ENCODE results near the gene SOX9.
"Not testable (repeated sequence)": the region's sequence is repeated elsewhere in the genome, so short reads cannot be mapped to it uniquely, and the experiment has no call there.

The SOX9 gene

GRCh38 chr17:72135546-72136325, 14.9 kb downstream of the SOX9 start:
- no peak overlapping the region for H3K4me3 ChIP-seq (ENCODE audit: low read depth, low read length)
- no peak for TF ChIP-seq CTCF (IDR thresholded peaks at IDR 0.05; ENCODE audit: low read depth, low read length)
- no peak for DNase-seq (ENCODE audit: low read depth, low spot score)
- in situ Hi-C loops (cut with HindIII; ENCODE audit: low sequenced_read_pairs): loop anchor here (25.0 kb wide), 1 partner anchor 402 kb away; no protein-coding TSS in a partner anchor

- no peak for TF ChIP-seq CTCF (IDR thresholded peaks at IDR 0.05; ENCODE audit: low read depth, low read length)
- in situ Hi-C loops (cut with HindIII; ENCODE audit: low sequenced_read_pairs): loop anchor here (25.0 kb wide), 1 partner anchor 401 kb away; no protein-coding TSS in a partner anchor
- DNase-seq (ENCODE audit: low read depth, low spot score): peak; percentile 83
These were observed 15.9 kb downstream of the SOX9 start for GRCh38 chr17:72136692-72137091.

GRCh38 chr17:72137161-72137560, 16.3 kb downstream of the SOX9 start:
- in situ Hi-C loops (cut with HindIII; ENCODE audit: low sequenced_read_pairs): loop anchor here (25.0 kb wide), 1 partner anchor 400 kb away; no protein-coding TSS in a partner anchor
- no peak overlapping the region for H3K4me3 ChIP-seq (ENCODE audit: low read depth, low read length)
- DNase-seq (ENCODE audit: low read depth, low spot score): no peak
- TF ChIP-seq CTCF (IDR thresholded peaks at IDR 0.05; ENCODE audit: low read depth, low read length): no peak

More at GRCh38 chr17:72136692-72137091, 15.9 kb downstream of the SOX9 start:
- H3K4me3 ChIP-seq (ENCODE audit: low read depth, low read length): no peak overlapping the region

- no peak for TF ChIP-seq CTCF (IDR thresholded peaks at IDR 0.05; ENCODE audit: low read depth, low read length)
- DNase-seq (ENCODE audit: low read depth, low spot score): peak; percentile 36
- in situ Hi-C loops (cut with HindIII; ENCODE audit: low sequenced_read_pairs): loop anchor here (25.0 kb wide), 1 partner anchor 398 kb away; no protein-coding TSS in a partner anchor
- no peak overlapping the region for H3K4me3 ChIP-seq (ENCODE audit: low read depth, low read length)
These were observed 18.4 kb downstream of the SOX9 start for GRCh38 chr17:72139212-72139611.

GRCh38 chr17:72141336-72141735, 20.5 kb downstream of the SOX9 start:
- no peak overlapping the region for H3K4me3 ChIP-seq (ENCODE audit: low read depth, low read length)
- DNase-seq (ENCODE audit: low read depth, low spot score): no peak
- no peak for TF ChIP-seq CTCF (IDR thresholded peaks at IDR 0.05; ENCODE audit: low read depth, low read length)
- in situ Hi-C loops (cut with HindIII; ENCODE audit: low sequenced_read_pairs): loop anchor here (25.0 kb wide), 1 partner anchor 396 kb away; no protein-coding TSS in a partner anchor

GRCh38 chr17:72142097-72142496, 21.3 kb downstream of the SOX9 start:
- not testable (repeated sequence) for DNase-seq (ENCODE audit: low read depth, low spot score); H3K4me3 ChIP-seq (ENCODE audit: low read depth, low read length)
- in situ Hi-C loops (cut with HindIII; ENCODE audit: low sequenced_read_pairs): loop anchor here (25.0 kb wide), 1 partner anchor 395 kb away; no protein-coding TSS in a partner anchor

GRCh38 chr17:72142614-72143013, 21.8 kb downstream of the SOX9 start:
- H3K4me3 ChIP-seq (ENCODE audit: low read depth, low read length): no peak overlapping the region
- TF ChIP-seq CTCF (IDR thresholded peaks at IDR 0.05; ENCODE audit: low read depth, low read length): no peak
- no peak for DNase-seq (ENCODE audit: low read depth, low spot score)
- in situ Hi-C loops (cut with HindIII; ENCODE audit: low sequenced_read_pairs): loop anchor here (25.0 kb wide), 1 partner anchor 395 kb away; no protein-coding TSS in a partner anchor

Measured in astrocyte of the spinal cord (primary cell).